HG03095 (cell line): ENCODE measurements around the gene PRPF8.

Experiments used
- ATAC-seq: cut with Tn5 transposase; IDR thresholded peaks from one replicate; pipeline ENCODE4 v1.9.1; 2021; ENCODE audit warnings: moderate library complexity; ENCODE audit not compliant: unreplicated experiment

Gene PRPF8

GRCh38 chr17:1627982-1628855, 56.4 kb downstream of the PRPF8 start, which contains the start of gene SLC43A2:
TSS of gene SLC43A2 (minus strand) at chr17:1628834. CDS start at chr17:1627874, 960 bp downstream.
- no peak for ATAC-seq

GRCh38 chr17:1627182-1627981, 57.3 kb downstream of the PRPF8 start:
- ATAC-seq = no peak

- ATAC-seq = no peak
Observed at GRCh38 chr17:1626333-1626732, 58.3 kb downstream of the PRPF8 start.

- ATAC-seq = no peak
Observed at GRCh38 chr17:1625581-1625980, 59.1 kb downstream of the PRPF8 start.

GRCh38 chr17:1625053-1625452, 59.6 kb downstream of the PRPF8 start:
- ATAC-seq = no peak

GRCh38 chr17:1624650-1625049, 60.0 kb downstream of the PRPF8 start:
- no peak for ATAC-seq

GRCh38 chr17:1623057-1623630, 61.5 kb downstream of the PRPF8 start:
- no peak for ATAC-seq

- ATAC-seq = no peak
Observed at GRCh38 chr17:1621273-1621954, 63.3 kb downstream of the PRPF8 start.

- ATAC-seq = no peak
Observed at GRCh38 chr17:1620486-1620885, 64.2 kb downstream of the PRPF8 start.

- no peak for ATAC-seq
Observed at GRCh38 chr17:1617620-1618174, 67.0 kb downstream of the PRPF8 start.

- ATAC-seq = no peak
Observed at GRCh38 chr17:1616101-1616500, 68.6 kb downstream of the PRPF8 start.

GRCh38 chr17:1612400-1612799, 72.3 kb downstream of the PRPF8 start:
- no peak for ATAC-seq

GRCh38 chr17:1611715-1612114, 73.0 kb downstream of the PRPF8 start:
- no peak for ATAC-seq

GRCh38 chr17:1608676-1609075, 76.0 kb downstream of the PRPF8 start:
- no peak for ATAC-seq

- ATAC-seq = no peak
Observed at GRCh38 chr17:1607971-1608320, 76.7 kb downstream of the PRPF8 start.

GRCh38 chr17:1606352-1606985, 78.2 kb downstream of the PRPF8 start:
- peak; percentile 6 for ATAC-seq

GRCh38 chr17:1605681-1606351, 78.9 kb downstream of the PRPF8 start:
- no peak for ATAC-seq

GRCh38 chr17:1604831-1605528, 79.7 kb downstream of the PRPF8 start:
- no peak for ATAC-seq

GRCh38 chr17:1601571-1601970, 83.1 kb downstream of the PRPF8 start:
- ATAC-seq = no peak
